ENCODE data around the gene TSNAX.

DNA sequence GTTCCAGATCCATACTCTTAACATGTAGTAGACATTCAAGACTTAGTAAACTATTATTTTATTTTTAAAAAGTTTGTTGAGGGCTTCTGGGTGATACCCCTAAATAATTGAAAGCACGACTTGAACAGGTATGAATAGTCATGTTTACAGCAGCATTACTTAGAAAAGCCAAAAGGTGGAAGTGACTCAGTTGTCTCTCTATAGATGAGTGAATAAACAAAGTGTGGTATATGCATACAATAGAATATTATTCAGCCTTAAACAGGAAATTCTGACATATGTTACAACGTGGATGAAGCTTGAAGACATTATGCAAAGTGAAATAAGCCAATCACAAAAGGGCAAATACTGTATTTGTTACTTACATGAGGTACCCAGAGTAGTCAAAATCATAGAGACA, 26.5 kb downstream of the TSNAX start:
- TF ChIP-seq GATA2 (IDR thresholded peaks at IDR 0.05; ENCODE audit: low read depth, low read length) (no peak), GATA3 (IDR thresholded peaks at IDR 0.05; ENCODE audit: low read depth, low read length) (no peak)

All from SH-SY5Y (cell line).